Measurements from ENCODE around the gene B4GALT3.

B4GALT3 gene

GRCh38 chr1:161128591-161129420 is 48.5 kb downstream of the B4GALT3 start:
- H3K4me1 Mint-ChIP-seq (ENCODE audit: low read depth) = peaks cover 44% of the 10 kb centered on the region
- DNase-seq (ENCODE audit: low spot score) = no peak
- H3K27me3 Mint-ChIP-seq (ENCODE audit: low read depth) = no peaks in the 10 kb centered on the region
- no peaks in the 10 kb centered on the region for H3K9me3 Mint-ChIP-seq
- no peak overlapping the region for H3K4me3 Mint-ChIP-seq
- H3K36me3 Mint-ChIP-seq (ENCODE audit: low read depth) = peaks cover 39% of the 10 kb centered on the region
- no peak overlapping the region for H3K27ac Mint-ChIP-seq

- no peaks in the 10 kb centered on the region for H3K9me3 Mint-ChIP-seq
- peaks cover 43% of the 10 kb centered on the region for H3K36me3 Mint-ChIP-seq (ENCODE audit: low read depth)
- H3K27me3 Mint-ChIP-seq (ENCODE audit: low read depth) = no peaks in the 10 kb centered on the region
- DNase-seq (ENCODE audit: low spot score) = no peak
- peaks cover 44% of the 10 kb centered on the region for H3K4me1 Mint-ChIP-seq (ENCODE audit: low read depth)
- H3K27ac Mint-ChIP-seq = no peak overlapping the region
- H3K4me3 Mint-ChIP-seq = no peak overlapping the region
Measured at GRCh38 chr1:161127649-161128048, 49.7 kb downstream of the B4GALT3 start.

GRCh38 chr1:161122967-161123366 is 54.3 kb downstream of the B4GALT3 start:
- H3K4me1 Mint-ChIP-seq (ENCODE audit: low read depth) = peaks cover 31% of the 10 kb centered on the region
- peaks cover 48% of the 10 kb centered on the region for H3K36me3 Mint-ChIP-seq (ENCODE audit: low read depth)
- H3K27me3 Mint-ChIP-seq (ENCODE audit: low read depth) = no peaks in the 10 kb centered on the region
- no peak overlapping the region for H3K27ac Mint-ChIP-seq
- no peaks in the 10 kb centered on the region for H3K9me3 Mint-ChIP-seq
- DNase-seq (ENCODE audit: low spot score) = no peak
- no peak overlapping the region for H3K4me3 Mint-ChIP-seq

- Mint-ChIP-seq H3K27ac (no peak overlapping the region), H3K27me3 (ENCODE audit: low read depth) (no peaks in the 10 kb centered on the region), H3K4me1 (ENCODE audit: low read depth) (peaks cover 28% of the 10 kb centered on the region), H3K36me3 (ENCODE audit: low read depth) (peaks cover 42% of the 10 kb centered on the region), H3K9me3 (no peaks in the 10 kb centered on the region), H3K4me3 (no peak overlapping the region)
- DNase-seq (ENCODE audit: low spot score) = no peak
Measured at GRCh38 chr1:161121834-161122233, 55.5 kb downstream of the B4GALT3 start.
